ENCODE measurements around the gene EPB41L3. TPM values are rescaled to one million over a fixed set of nuclear protein-coding genes. Genes with fewer than 3 reads are reported as not detected.
"Not testable (repeated sequence)": the region's sequence is repeated elsewhere in the genome, so short reads cannot be mapped to it uniquely, and the experiment has no call there.

EPB41L3 gene
- polyA plus RNA-seq, 1 donor, result 107 TPM

- DNase-seq (ENCODE audit: low read depth), result no peak
Measured at GRCh38 chr18:5498452-5498851, 45.3 kb downstream of the EPB41L3 start.

- DNase-seq (ENCODE audit: low read depth), result no peak
Measured at GRCh38 chr18:5496305-5496704, 47.5 kb downstream of the EPB41L3 start.

GRCh38 chr18:5490753-5491480 lies 52.9 kb downstream of the EPB41L3 start:
- DNase-seq (ENCODE audit: low read depth), result no peak

- DNase-seq (ENCODE audit: low read depth), result no peak
Measured at GRCh38 chr18:5488844-5489243, 55.0 kb downstream of the EPB41L3 start.

- DNase-seq (ENCODE audit: low read depth), result not testable (repeated sequence)
Measured at GRCh38 chr18:5488044-5488443, 55.8 kb downstream of the EPB41L3 start.

- no peak for DNase-seq (ENCODE audit: low read depth)
Measured at GRCh38 chr18:5484526-5484925, 59.3 kb downstream of the EPB41L3 start.

- DNase-seq (ENCODE audit: low read depth), result no peak
Measured at GRCh38 chr18:5481621-5482020, 62.2 kb downstream of the EPB41L3 start.

GRCh38 chr18:5478261-5478660 lies 65.5 kb downstream of the EPB41L3 start:
- no peak for DNase-seq (ENCODE audit: low read depth)

GRCh38 chr18:5476961-5477800 lies 66.6 kb downstream of the EPB41L3 start:
- DNase-seq (ENCODE audit: low read depth), result no peak

GRCh38 chr18:5475267-5475666 lies 68.5 kb downstream of the EPB41L3 start:
- DNase-seq (ENCODE audit: low read depth), result no peak

- no peak for DNase-seq (ENCODE audit: low read depth)
Measured at GRCh38 chr18:5469340-5469739, 74.5 kb downstream of the EPB41L3 start.

GRCh38 chr18:5468394-5468793 lies 75.4 kb downstream of the EPB41L3 start:
- no peak for DNase-seq (ENCODE audit: low read depth)

- DNase-seq (ENCODE audit: low read depth), result no peak
Measured at GRCh38 chr18:5467671-5468070, 76.1 kb downstream of the EPB41L3 start.

GRCh38 chr18:5466256-5466655 lies 77.5 kb downstream of the EPB41L3 start:
- DNase-seq (ENCODE audit: low read depth), result no peak

- DNase-seq (ENCODE audit: low read depth), result no peak
Measured at GRCh38 chr18:5464251-5464650, 79.5 kb downstream of the EPB41L3 start.

GRCh38 chr18:5463831-5464230 lies 80.0 kb downstream of the EPB41L3 start:
- no peak for DNase-seq (ENCODE audit: low read depth)

GRCh38 chr18:5463390-5463789 lies 80.4 kb downstream of the EPB41L3 start:
- DNase-seq (ENCODE audit: low read depth), result no peak

- no peak for DNase-seq (ENCODE audit: low read depth)
Measured at GRCh38 chr18:5462227-5462626, 81.6 kb downstream of the EPB41L3 start.

GRCh38 chr18:5461041-5461440 lies 82.8 kb downstream of the EPB41L3 start:
- no peak for DNase-seq (ENCODE audit: low read depth)

- DNase-seq (ENCODE audit: low read depth), result no peak
Measured at GRCh38 chr18:5457462-5457957, 86.3 kb downstream of the EPB41L3 start.

- no peak for DNase-seq (ENCODE audit: low read depth)
Measured at GRCh38 chr18:5456577-5457461, 87.0 kb downstream of the EPB41L3 start.

GRCh38 chr18:5455674-5456073 lies 88.1 kb downstream of the EPB41L3 start:
- DNase-seq (ENCODE audit: low read depth), result no peak
